ENCODE data around the gene ZMYND15. TPM values are rescaled to one million over a fixed set of nuclear protein-coding genes. Genes with fewer than 3 reads are reported as not detected.
A peak's percentile ranks its signal among the peaks of the same experiment; 100 is the strongest.

ZMYND15 gene
- total and polyA plus RNA-seq, 2 donors (not counting 3 experiments of a cell fraction or from before 2014, with no cell fraction given) = 0.12 to 0.44 TPM

DNA sequence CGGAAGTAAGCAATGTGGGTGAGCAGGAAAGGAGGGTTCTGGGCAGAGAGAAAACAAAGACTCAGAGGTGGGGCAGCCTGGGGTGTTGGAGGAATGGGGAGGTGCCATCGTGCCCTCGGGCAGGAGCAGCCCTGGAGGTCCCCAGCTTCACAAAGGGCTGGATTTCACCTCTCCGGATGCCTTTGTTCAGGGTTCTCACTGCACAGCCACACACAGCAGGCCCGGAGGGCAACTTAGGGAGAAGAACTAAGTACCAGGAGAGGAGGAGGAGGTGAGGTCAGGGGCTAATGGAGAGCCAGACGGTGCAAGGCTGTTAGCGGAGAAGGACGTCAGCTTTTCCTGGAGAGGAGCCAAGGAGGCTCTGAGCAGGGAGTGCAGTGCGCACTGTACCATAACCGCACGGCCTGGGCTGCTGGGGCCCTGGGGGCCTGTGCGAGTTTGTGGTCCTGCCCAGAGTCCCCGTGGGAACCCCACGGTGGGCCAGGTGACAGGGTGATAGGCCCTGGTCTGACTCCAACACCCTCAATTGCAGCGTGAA lies 19.9 kb upstream of the ZMYND15 start:
- Histone ChIP-seq H3K9ac (replicated peaks; ENCODE audit: extremely low read depth, insufficient read depth, low read length) (no peak overlapping the region), H2AFZ (ENCODE audit: low read depth, low read length) (no peak overlapping the region), H3K4me3 (replicated peaks in 1 of 3; ENCODE audit: insufficient read depth in 1 of 3, low read depth in 1 of 3, low read length in 3 of 3) (no peak overlapping the region), H3K27me3 (ENCODE audit: control insufficient read depth in 2 of 2, insufficient read depth in 2 of 2, low read length in 2 of 2) (no peaks in the 10 kb centered on the region), H3K36me3 (ENCODE audit: control insufficient read depth in 2 of 2, extremely low read depth in 1 of 2, insufficient read depth in 2 of 2, low read length in 2 of 2) (peaks cover 0 to 4% of the 10 kb centered on the region in 2 experiments), H3K79me2 (ENCODE audit: control insufficient read depth, insufficient read depth, low read length) (no peaks in the 10 kb centered on the region), H3K27ac (ENCODE audit: insufficient read depth, low read depth, low read length) (no peak overlapping the region), H4K20me1 (replicated peaks; ENCODE audit: control insufficient read depth, extremely low read depth, insufficient read depth, low read length) (no peaks in the 10 kb centered on the region), H3K9me3 (replicated peaks; ENCODE audit: control insufficient read depth, insufficient read depth, low read length) (no peaks in the 10 kb centered on the region), H3K4me1 (ENCODE audit: control insufficient read depth, extremely low read depth, insufficient read depth, low read length) (peaks cover 11% of the 10 kb centered on the region), H3K9me1 (replicated peaks; ENCODE audit: control insufficient read depth, extremely low read depth, insufficient read depth, low read length) (no peaks in the 10 kb centered on the region), H3K4me2 (ENCODE audit: insufficient read depth, low read length) (no peak overlapping the region)
- FAIRE-seq = no peak
- CTCF ChIA-PET = interaction anchor here (1.0 to 1.3 kb wide), 2 partner anchors 10 to 76 kb away, joined by 3 to 6 read pairs; partner anchors contain the start of genes ARRB2 and PSMB6
- TF ChIP-seq POLR2AphosphoS5 (IDR thresholded peaks at IDR 0.05; ENCODE audit: insufficient read depth, low read depth, low read length) = no peak
- no peak for TF ChIP-seq GATA2 (IDR thresholded peaks at IDR 0.05; ENCODE audit: insufficient read depth, insufficient read length, low read depth, low read length)
- TF ChIP-seq FOS (IDR thresholded peaks at IDR 0.05; ENCODE audit: borderline replicate concordance, insufficient read depth, low read length) = no peak
- TF ChIP-seq, protein P1, sequence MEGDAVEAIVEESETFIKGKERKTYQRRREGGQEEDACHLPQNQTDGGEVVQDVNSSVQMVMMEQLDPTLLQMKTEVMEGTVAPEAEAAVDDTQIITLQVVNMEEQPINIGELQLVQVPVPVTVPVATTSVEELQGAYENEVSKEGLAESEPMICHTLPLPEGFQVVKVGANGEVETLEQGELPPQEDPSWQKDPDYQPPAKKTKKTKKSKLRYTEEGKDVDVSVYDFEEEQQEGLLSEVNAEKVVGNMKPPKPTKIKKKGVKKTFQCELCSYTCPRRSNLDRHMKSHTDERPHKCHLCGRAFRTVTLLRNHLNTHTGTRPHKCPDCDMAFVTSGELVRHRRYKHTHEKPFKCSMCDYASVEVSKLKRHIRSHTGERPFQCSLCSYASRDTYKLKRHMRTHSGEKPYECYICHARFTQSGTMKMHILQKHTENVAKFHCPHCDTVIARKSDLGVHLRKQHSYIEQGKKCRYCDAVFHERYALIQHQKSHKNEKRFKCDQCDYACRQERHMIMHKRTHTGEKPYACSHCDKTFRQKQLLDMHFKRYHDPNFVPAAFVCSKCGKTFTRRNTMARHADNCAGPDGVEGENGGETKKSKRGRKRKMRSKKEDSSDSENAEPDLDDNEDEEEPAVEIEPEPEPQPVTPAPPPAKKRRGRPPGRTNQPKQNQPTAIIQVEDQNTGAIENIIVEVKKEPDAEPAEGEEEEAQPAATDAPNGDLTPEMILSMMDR (IDR thresholded peaks at IDR 0.05; ENCODE audit: extremely low read depth in 1 of 2, insufficient read depth in 1 of 2, low read depth in 1 of 2, low read length in 2 of 2) = no peak
- TF ChIP-seq POLR2A (IDR thresholded peaks at IDR 0.05; ENCODE audit: low read depth, low read length) = no peak
- no peak for TF ChIP-seq JUN (IDR thresholded peaks at IDR 0.05; ENCODE audit: borderline replicate concordance, insufficient read depth, insufficient read length, low read depth)
- TF ChIP-seq MYC (IDR thresholded peaks at IDR 0.05; ENCODE audit: low read depth, low read length) = no peak
- TF ChIP-seq, protein P2, sequence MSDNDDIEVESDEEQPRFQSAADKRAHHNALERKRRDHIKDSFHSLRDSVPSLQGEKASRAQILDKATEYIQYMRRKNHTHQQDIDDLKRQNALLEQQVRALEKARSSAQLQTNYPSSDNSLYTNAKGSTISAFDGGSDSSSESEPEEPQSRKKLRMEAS (IDR thresholded peaks at IDR 0.05; ENCODE audit: insufficient read depth, insufficient read length) = no peak
- TF ChIP-seq EZH2 (IDR thresholded peaks at IDR 0.05; ENCODE audit: borderline replicate concordance, low read depth, low read length, severe bottlenecking) = no peak
- peak; percentile 33 for DNase-seq (ENCODE audit: low read depth, low spot score)
- BruUV-seq (replicated peaks) = no TSS peak
- dilution Hi-C loops (cut with MboI; ENCODE audit: extremely low pct_ligation_motif_present, low sequenced_read_pairs) (no loop called here), intact Hi-C loops (cut with micrococcal nuclease) (no loop called here)
- POLR2A ChIA-PET = no interaction called here
